ENCODE measurements around the gene FUT6.
"Not testable (repeated sequence)": the region's sequence is repeated elsewhere in the genome, so short reads cannot be mapped to it uniquely, and the experiment has no call there.

Gene FUT6, protein sequence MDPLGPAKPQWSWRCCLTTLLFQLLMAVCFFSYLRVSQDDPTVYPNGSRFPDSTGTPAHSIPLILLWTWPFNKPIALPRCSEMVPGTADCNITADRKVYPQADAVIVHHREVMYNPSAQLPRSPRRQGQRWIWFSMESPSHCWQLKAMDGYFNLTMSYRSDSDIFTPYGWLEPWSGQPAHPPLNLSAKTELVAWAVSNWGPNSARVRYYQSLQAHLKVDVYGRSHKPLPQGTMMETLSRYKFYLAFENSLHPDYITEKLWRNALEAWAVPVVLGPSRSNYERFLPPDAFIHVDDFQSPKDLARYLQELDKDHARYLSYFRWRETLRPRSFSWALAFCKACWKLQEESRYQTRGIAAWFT

DNA sequence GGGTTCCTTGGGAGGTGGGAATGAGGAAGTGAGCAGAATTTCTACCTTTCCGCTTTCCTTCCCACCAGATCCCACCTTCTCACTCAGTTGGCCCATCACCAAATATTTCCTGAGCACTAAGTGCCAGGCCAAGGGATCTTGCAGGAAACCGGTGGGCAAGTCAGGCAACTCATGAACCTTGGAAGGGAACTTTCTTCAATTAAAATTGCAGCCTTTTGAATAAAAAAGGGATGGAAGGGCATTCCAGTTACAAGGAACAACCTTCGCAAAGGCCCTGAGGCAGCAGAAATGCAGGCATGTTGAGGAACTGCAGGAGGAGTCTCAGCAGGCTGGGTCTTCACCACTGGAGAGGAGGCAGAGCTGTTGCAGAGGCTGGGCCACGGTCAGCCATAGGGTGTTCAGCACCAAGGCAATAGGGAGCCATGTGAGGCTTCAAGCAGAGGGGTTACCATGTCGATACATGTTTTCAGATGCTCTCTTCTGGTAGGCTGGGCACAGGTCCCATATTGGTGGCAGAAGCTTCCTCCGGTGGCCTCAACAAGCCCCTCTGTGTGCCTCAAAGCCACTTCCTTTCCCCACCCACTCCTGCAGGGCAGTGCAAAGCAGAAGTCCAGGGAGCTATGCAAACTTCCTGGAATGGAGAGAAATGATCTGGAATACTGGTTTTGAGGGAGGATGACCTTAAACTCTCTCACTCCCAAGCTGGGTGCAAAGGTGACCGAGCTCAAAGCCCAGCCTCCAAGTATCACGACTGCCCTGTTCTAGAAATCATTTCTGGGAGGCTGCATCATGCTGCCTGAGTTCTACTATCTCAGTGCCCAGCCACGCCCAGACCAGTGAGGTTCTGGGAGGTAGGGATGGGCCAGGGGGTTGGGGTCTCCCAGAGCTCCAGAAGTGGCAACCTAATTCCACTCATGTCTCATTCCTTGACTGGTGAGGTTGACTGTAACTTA lies at the start of gene FUT6:
FUT6 (minus strand) TSS at position 638 of the 953 bp plus-strand sequence. CDS start 7,135 bp downstream, outside the sequence.
- no peak within 1 kb of the TSS for H3K4me3 ChIP-seq (ENCODE audit: low read length)
- TF ChIP-seq ZNF274 (IDR thresholded peaks at IDR 0.05; ENCODE audit: low read depth, low read length), result no peak

DNA sequence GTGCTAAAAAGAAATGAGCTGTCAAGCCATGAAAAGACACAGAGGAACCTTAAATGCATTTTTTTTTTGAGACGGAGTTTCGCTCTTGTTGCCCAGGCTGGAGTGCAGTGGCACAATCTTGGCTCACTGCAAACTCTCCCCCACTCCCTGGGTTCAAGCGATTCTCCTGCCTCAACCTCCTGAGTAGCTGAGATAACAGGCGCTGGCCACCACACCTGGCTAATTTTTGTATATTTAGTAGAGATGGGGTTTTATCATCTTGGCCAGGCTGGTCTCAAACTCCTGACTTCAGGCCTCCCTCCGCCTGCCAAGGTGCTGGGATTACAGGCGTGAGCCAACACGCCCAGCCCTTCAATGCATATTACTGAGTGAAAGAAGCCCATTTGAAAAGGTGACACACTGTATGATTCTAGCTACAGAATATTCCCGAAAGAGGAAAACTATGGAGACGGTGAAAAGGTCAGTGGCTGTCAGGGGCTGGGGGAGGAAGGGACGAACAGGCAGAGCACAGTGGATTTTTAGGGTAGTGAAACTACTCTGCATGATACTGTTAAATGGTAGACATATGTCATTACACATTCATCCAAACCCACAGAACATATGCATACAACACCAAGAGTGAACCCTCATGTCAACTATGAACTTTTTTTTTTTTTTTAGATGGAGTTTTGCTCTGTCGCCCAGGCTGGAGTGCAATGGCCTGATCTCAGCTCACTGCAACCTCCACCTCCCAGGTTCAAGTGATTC lies 44.7 kb upstream of the FUT6 start:
- H3K4me3 ChIP-seq (ENCODE audit: low read length), result not testable (repeated sequence)

GRCh38 chr19:5883157-5883873 lies 43.8 kb upstream of the FUT6 start:
- H3K4me3 ChIP-seq (ENCODE audit: low read length), result not testable (repeated sequence)

- no peak overlapping the region for H3K4me3 ChIP-seq (ENCODE audit: low read length)
- no peak for TF ChIP-seq ZNF274 (IDR thresholded peaks at IDR 0.05; ENCODE audit: low read depth, low read length)
Observed at GRCh38 chr19:5882421-5882968, 43.0 kb upstream of the FUT6 start.

DNA sequence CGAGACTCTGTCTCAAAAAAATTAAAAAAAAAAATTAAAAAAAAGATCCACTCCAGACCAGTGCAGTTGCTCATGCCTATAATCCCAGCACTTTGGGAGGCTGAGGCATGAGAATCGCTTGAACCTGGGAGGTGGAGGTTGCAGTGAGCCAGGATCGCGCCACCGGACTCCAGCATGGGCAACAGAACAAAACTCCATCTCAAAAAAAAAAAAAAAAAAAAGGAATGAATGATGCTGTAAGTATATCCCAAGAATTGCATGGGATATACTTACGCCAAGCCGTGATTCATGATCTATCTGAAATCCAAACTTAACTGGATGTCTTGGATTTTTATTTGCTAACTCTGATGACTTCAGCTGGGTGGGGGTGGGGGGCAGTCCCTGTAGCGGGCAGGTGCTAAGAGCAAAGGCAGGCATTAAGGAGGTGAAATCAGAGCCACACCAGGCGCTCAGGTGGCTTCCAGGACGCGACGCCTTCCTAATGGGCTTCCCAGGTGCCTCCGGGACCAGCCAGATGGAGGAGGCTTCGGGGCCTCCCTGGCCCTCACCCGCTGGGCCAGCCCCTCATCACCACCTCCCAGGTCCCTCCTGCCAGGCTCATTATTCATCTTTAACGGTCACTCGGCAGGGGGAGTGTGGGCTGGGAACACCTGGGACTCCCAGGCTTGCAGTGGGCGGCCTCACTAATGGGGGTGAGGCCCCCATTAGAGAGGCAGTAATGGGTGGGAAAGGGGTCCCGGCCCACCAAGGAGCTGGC lies 42.2 kb upstream of the FUT6 start:
- TF ChIP-seq ZNF274 (IDR thresholded peaks at IDR 0.05; ENCODE audit: low read depth, low read length), result no peak
- H3K4me3 ChIP-seq (ENCODE audit: low read length), result no peak overlapping the region

- no peak for TF ChIP-seq ZNF274 (IDR thresholded peaks at IDR 0.05; ENCODE audit: low read depth, low read length)
- no peak overlapping the region for H3K4me3 ChIP-seq (ENCODE audit: low read length)
Observed at GRCh38 chr19:5880604-5881078, 41.1 kb upstream of the FUT6 start.

GRCh38 chr19:5880196-5880595 lies 40.7 kb upstream of the FUT6 start:
- no peak for TF ChIP-seq ZNF274 (IDR thresholded peaks at IDR 0.05; ENCODE audit: low read depth, low read length)
- no peak overlapping the region for H3K4me3 ChIP-seq (ENCODE audit: low read length)

DNA sequence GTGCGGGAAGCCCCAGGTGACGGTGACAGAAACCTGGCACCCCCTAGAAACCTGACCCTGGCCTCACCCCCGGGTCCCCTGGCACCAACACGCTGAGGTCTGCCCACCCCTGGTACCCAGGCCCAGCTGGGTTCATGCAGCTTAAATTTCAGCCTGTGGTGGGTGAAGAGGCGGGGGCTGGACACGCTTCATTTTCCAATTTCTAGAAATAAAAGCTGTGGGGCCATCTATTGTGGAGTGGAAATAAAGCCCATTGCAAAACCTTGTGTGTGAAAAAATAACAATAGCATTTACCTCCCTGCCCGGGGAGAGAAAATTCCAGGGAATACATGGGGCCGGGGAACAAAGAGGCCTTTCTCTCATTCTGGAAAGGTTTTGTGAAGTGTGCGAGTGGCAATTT lies 38.4 kb upstream of the FUT6 start:
- H3K4me3 ChIP-seq (ENCODE audit: low read length), result no peak overlapping the region
- no peak for TF ChIP-seq ZNF274 (IDR thresholded peaks at IDR 0.05; ENCODE audit: low read depth, low read length)

- no peak for TF ChIP-seq ZNF274 (IDR thresholded peaks at IDR 0.05; ENCODE audit: low read depth, low read length)
Observed at GRCh38 chr19:5877427-5877826, 37.9 kb upstream of the FUT6 start.

GRCh38 chr19:5874496-5874895 lies 35.0 kb upstream of the FUT6 start:
- not testable (repeated sequence) for H3K4me3 ChIP-seq (ENCODE audit: low read length)

More at GRCh38 chr19:5877427-5877826, 37.9 kb upstream of the FUT6 start:
- H3K4me3 ChIP-seq (ENCODE audit: low read length), result no peak overlapping the region

DNA sequence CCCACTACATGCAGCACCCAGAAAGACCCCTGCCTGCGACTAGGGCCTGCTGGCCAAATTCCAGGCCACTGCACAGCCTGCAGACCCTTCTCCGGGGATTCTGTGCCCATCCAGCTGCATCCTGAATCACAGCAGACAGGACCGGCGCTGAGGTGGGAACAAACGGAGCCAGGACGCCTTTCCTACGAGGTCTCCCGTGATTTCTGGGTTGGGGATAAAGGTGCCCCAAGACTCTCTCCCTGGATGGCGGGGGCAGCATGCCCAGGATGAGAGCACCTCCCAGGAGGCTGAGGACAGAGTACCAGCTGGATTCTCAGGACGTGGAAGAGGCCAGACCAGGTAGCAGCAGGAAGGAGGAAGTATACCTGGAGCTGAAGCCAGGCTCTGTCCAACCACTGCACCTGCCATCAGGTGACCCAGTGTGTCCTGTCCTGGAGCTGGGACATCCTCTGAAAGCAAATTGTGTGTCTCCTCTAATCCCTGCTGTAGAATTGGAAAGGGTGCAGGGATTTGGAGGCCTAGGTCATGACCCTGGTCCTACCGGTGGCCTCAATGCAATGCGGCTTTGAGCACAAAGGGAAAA lies 34.2 kb upstream of the FUT6 start:
- TF ChIP-seq ZNF274 (IDR thresholded peaks at IDR 0.05; ENCODE audit: low read depth, low read length), result no peak
- H3K4me3 ChIP-seq (ENCODE audit: low read length), result no peak overlapping the region

- no peak overlapping the region for H3K4me3 ChIP-seq (ENCODE audit: low read length)
- TF ChIP-seq ZNF274 (IDR thresholded peaks at IDR 0.05; ENCODE audit: low read depth, low read length), result no peak
Observed at GRCh38 chr19:5870986-5871394, 31.5 kb upstream of the FUT6 start.

Measured in GM08714 (cell line).